ENCODE data around the gene MAP3K15. TPM values are rescaled to one million over a fixed set of nuclear protein-coding genes. Genes with fewer than 3 reads are reported as not detected.

The MAP3K15 gene
- total RNA-seq, 1 experiment from 2014 or later: 1.3 TPM

DNA sequence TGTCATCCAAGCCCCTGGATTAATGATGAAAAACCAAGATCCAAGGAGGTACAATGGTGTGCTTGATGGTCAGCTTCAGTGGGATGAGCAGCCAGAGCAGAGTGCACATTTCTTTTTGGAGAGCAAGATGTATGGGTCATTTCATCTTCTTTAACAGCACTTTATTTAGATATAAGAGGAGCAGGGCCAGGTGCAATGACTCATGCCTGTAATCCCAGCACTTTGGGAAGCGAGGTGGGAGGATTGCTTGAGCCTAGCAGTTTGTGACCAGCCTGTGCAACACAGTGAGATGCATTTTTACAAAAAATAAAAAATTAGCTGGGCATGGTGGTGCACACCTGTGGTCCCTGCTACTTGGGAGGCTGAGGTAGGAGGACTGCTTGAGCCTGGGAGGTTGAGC is 45.3 kb upstream of the MAP3K15 start:
- no peak for TF ChIP-seq RAD21 (IDR thresholded peaks at IDR 0.05; ENCODE audit: low read depth)
- TF ChIP-seq CTCF (IDR thresholded peaks at IDR 0.05 in 2 of 3, conservative IDR thresholded peaks at IDR 0.05 in 1 of 3; ENCODE audit: borderline replicate concordance in 1 of 3, insufficient read depth in 1 of 3, low read depth in 2 of 3, low read length in 2 of 3): no peak
- no peak for TF ChIP-seq EGR1 (IDR thresholded peaks at IDR 0.05; ENCODE audit: low read depth)
- TF ChIP-seq ZFX (IDR thresholded peaks at IDR 0.05): no peak
- no peak for TF ChIP-seq EZH2 (IDR thresholded peaks at IDR 0.05)
- no peaks in the 10 kb centered on the region for H3K9me3 ChIP-seq (ENCODE audit: control insufficient read depth in 1 of 2, insufficient read depth in 1 of 2, low read depth in 1 of 2, low read length in 2 of 2)
- CTCF ChIA-PET: no interaction called here
- no peak overlapping the region for H3K4me3 ChIP-seq (replicated peaks in 1 of 2; ENCODE audit: low read depth in 1 of 2, low read length in 2 of 2)
- H3K4me1 ChIP-seq (ENCODE audit: control insufficient read depth in 1 of 2, insufficient read depth in 2 of 2, low read length in 2 of 2): no peaks in the 10 kb centered on the region
- no TSS peak for BruUV-seq (replicated peaks)
- no peak overlapping the region for H3K4me2 ChIP-seq (ENCODE audit: low read length)
- RAD21 ChIA-PET (ENCODE audit: low non-redundant PET in 1 of 2, low total read pairs in 2 of 2, uncharacterized antibody in 2 of 2, unreplicated experiment in 2 of 2): no interaction called here
- H3K9ac ChIP-seq (ENCODE audit: low read length): no peak overlapping the region
- POLR2A ChIA-PET: no interaction called here
- no peaks in the 10 kb centered on the region for H4K20me1 ChIP-seq (ENCODE audit: insufficient read depth)
- H3K79me2 ChIP-seq (ENCODE audit: insufficient read depth, low read length): no peaks in the 10 kb centered on the region
- H3K36me3 ChIP-seq (ENCODE audit: control insufficient read depth in 1 of 2, insufficient read depth in 2 of 2, low read length in 2 of 2): no peaks in the 10 kb centered on the region
- intact Hi-C loops (cut with micrococcal nuclease): no loop called here
- no peak for ATAC-seq
- H3K27ac ChIP-seq (ENCODE audit: low read depth, low read length): no peak overlapping the region
- H3K27me3 ChIP-seq (ENCODE audit: insufficient read depth, low read length): no peaks in the 10 kb centered on the region
- no peak overlapping the region for H2AFZ ChIP-seq (ENCODE audit: low read depth, low read length, poor library complexity, severe bottlenecking)
- no peaks in the 10 kb centered on the region for H3K9me2 ChIP-seq (ENCODE audit: insufficient read depth)
- DNase-seq (ENCODE audit: low read depth, low spot score): no peak

- intact Hi-C loops (cut with micrococcal nuclease): no loop called here
- Histone ChIP-seq H3K36me3 (ENCODE audit: control insufficient read depth in 1 of 2, insufficient read depth in 2 of 2, low read length in 2 of 2) (no peaks in the 10 kb centered on the region), H3K9me3 (ENCODE audit: control insufficient read depth in 1 of 2, insufficient read depth in 1 of 2, low read depth in 1 of 2, low read length in 2 of 2) (no peaks in the 10 kb centered on the region), H3K4me3 (replicated peaks in 1 of 2; ENCODE audit: low read depth in 1 of 2, low read length in 2 of 2) (no peak overlapping the region), H3K27ac (ENCODE audit: low read depth, low read length) (no peak overlapping the region), H3K9me2 (ENCODE audit: insufficient read depth) (no peaks in the 10 kb centered on the region), H4K20me1 (ENCODE audit: insufficient read depth) (no peaks in the 10 kb centered on the region), H3K4me1 (ENCODE audit: control insufficient read depth in 1 of 2, insufficient read depth in 2 of 2, low read length in 2 of 2) (no peaks in the 10 kb centered on the region), H2AFZ (ENCODE audit: low read depth, low read length, poor library complexity, severe bottlenecking) (no peak overlapping the region), H3K79me2 (ENCODE audit: insufficient read depth, low read length) (no peaks in the 10 kb centered on the region), H3K9ac (ENCODE audit: low read length) (no peak overlapping the region), H3K27me3 (ENCODE audit: insufficient read depth, low read length) (no peaks in the 10 kb centered on the region), H3K4me2 (ENCODE audit: low read length) (no peak overlapping the region)
- BruUV-seq (replicated peaks): no TSS peak
- RAD21 ChIA-PET (ENCODE audit: low non-redundant PET in 1 of 2, low total read pairs in 2 of 2, uncharacterized antibody in 2 of 2, unreplicated experiment in 2 of 2): no interaction called here
- POLR2A ChIA-PET: no interaction called here
- CTCF ChIA-PET: no interaction called here
- no peak for ATAC-seq
- no peak for DNase-seq (ENCODE audit: low read depth, low spot score)
- TF ChIP-seq ATF3 (IDR thresholded peaks at IDR 0.05) (no peak), SRF (IDR thresholded peaks at IDR 0.05; ENCODE audit: low read depth) (no peak), FOSL1 (IDR thresholded peaks at IDR 0.05; ENCODE audit: low read depth) (no peak), EGR1 (IDR thresholded peaks at IDR 0.05; ENCODE audit: low read depth) (no peak), ZNF274 (IDR thresholded peaks at IDR 0.05; ENCODE audit: low read depth, low read length) (no peak), RAD21 (IDR thresholded peaks at IDR 0.05; ENCODE audit: low read depth) (no peak), POLR2AphosphoS5 (IDR thresholded peaks at IDR 0.05; ENCODE audit: low read depth, low read length) (no peak), ELF1 (IDR thresholded peaks at IDR 0.05; ENCODE audit: borderline replicate concordance, low read depth) (no peak), JUND (IDR thresholded peaks at IDR 0.05) (no peak), CTCF (IDR thresholded peaks at IDR 0.05 in 2 of 3, conservative IDR thresholded peaks at IDR 0.05 in 1 of 3; ENCODE audit: borderline replicate concordance in 1 of 3, insufficient read depth in 1 of 3, low read depth in 2 of 3, low read length in 2 of 3) (no peak)
- TF ChIP-seq, protein P1, sequence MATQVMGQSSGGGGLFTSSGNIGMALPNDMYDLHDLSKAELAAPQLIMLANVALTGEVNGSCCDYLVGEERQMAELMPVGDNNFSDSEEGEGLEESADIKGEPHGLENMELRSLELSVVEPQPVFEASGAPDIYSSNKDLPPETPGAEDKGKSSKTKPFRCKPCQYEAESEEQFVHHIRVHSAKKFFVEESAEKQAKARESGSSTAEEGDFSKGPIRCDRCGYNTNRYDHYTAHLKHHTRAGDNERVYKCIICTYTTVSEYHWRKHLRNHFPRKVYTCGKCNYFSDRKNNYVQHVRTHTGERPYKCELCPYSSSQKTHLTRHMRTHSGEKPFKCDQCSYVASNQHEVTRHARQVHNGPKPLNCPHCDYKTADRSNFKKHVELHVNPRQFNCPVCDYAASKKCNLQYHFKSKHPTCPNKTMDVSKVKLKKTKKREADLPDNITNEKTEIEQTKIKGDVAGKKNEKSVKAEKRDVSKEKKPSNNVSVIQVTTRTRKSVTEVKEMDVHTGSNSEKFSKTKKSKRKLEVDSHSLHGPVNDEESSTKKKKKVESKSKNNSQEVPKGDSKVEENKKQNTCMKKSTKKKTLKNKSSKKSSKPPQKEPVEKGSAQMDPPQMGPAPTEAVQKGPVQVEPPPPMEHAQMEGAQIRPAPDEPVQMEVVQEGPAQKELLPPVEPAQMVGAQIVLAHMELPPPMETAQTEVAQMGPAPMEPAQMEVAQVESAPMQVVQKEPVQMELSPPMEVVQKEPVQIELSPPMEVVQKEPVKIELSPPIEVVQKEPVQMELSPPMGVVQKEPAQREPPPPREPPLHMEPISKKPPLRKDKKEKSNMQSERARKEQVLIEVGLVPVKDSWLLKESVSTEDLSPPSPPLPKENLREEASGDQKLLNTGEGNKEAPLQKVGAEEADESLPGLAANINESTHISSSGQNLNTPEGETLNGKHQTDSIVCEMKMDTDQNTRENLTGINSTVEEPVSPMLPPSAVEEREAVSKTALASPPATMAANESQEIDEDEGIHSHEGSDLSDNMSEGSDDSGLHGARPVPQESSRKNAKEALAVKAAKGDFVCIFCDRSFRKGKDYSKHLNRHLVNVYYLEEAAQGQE (IDR thresholded peaks at IDR 0.05; ENCODE audit: low read depth): no peak
Measured at GRCh38 chrX:19557822-19558221, 42.5 kb upstream of the MAP3K15 start.

Measured in HCT116 (cell line).